Stimulated activated naive B cell treated with anti-CD40 and anti-IgM and Interleukin-4, amounts not matched to agents 10 μg/mL and 1 μg/mL and 100 μg/mL, for 72 hours (primary cell): Measurements from ENCODE around the gene DDRGK1.
"Not testable (repeated sequence)": the region's sequence is repeated elsewhere in the genome, so short reads cannot be mapped to it uniquely, and the experiment has no call there.

Experiments used
- ATAC-seq, 2 donors: fragments of 150-1000 bp; cut with Tn5 transposase; replicated peaks; 2 replicates each; pipeline ENCODE4 v1.10.0; 2021; ENCODE audit warnings: moderate library complexity in 1 of 2
- DNase-seq: peaks from one replicate; pipeline ENCODE4 v3.0.0; 2021
- H3K27ac Mint-ChIP-seq: one replicate; pipeline ENCODE4 v1.8.0; 2022; ENCODE audit warnings: mild to moderate bottlenecking, mixed read lengths
- H3K27me3 Mint-ChIP-seq, 2 donors: one replicate each; pipeline ENCODE4 v1.8.0; 2022; ENCODE audit warnings: mixed read lengths in 2 of 2
- H3K36me3 Mint-ChIP-seq, 2 donors: one replicate each; pipeline ENCODE4 v1.8.0; 2022; ENCODE audit warnings: mixed read lengths in 2 of 2, mild to moderate bottlenecking in 1 of 2
- H3K4me1 Mint-ChIP-seq, 2 donors: one replicate each; pipeline ENCODE4 v1.8.0; 2022; ENCODE audit warnings: mixed read lengths in 2 of 2, mild to moderate bottlenecking in 1 of 2
- H3K4me3 Mint-ChIP-seq, 2 donors: one replicate each; pipeline ENCODE4 v1.8.0; 2022; ENCODE audit warnings: mild to moderate bottlenecking in 2 of 2, mixed read lengths in 2 of 2, moderate library complexity in 1 of 2
- H3K9me3 Mint-ChIP-seq, 2 donors: one replicate each; pipeline ENCODE4 v1.8.0; 2022; ENCODE audit warnings: mixed read lengths in 2 of 2, mild to moderate bottlenecking in 1 of 2

DDRGK1 gene

DNA sequence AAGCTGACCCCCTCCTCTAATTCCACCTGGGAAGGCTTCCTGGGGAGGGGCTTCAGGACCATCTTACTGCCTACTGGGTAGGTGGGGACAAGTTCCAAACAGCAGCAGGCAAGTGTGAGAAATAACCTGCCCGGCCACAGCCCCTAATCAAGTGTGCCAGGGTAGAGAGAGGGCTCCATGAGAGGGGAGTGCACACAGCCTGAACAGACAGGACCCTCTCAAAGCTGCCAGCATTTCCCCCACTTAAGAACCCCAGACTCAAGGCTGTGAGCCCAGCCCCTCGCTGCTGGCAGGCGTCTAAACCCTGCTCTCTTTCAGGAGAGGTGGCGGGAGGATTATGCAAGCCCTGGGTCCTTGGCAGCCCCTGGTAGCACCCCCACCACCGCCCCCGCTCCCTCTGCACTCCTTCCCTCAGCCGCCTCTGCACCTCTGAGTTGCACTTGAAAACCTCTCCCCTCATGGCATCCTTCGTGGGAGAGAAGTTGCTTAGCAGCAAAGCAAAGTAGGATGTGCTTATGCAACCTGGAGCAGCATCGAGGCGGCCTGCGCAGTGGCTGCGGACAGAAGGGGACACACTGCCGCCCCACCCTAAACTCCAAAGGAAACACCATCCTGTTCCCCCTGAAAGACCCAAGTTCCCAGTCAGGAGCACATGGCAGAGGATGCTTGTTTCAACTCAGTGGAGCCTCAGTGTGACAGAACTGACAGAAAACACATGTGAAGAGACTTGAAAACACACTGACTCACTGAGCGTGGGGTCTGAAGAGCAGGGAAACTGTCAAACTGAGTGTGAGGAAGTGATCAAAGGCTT is 10.5 kb downstream of the DDRGK1 start:
- no peak for DNase-seq
- H3K36me3 Mint-ChIP-seq = peaks cover 62% of the 10 kb centered on the region in 2 donors
- H3K4me1 Mint-ChIP-seq = peaks cover 0 to 11% of the 10 kb centered on the region in 2 donors
- H3K9me3 Mint-ChIP-seq = no peaks in the 10 kb centered on the region
- no peak overlapping the region for H3K27ac Mint-ChIP-seq
- ATAC-seq = no peak
- H3K4me3 Mint-ChIP-seq = no peak overlapping the region
- H3K27me3 Mint-ChIP-seq = no peaks in the 10 kb centered on the region

DNA sequence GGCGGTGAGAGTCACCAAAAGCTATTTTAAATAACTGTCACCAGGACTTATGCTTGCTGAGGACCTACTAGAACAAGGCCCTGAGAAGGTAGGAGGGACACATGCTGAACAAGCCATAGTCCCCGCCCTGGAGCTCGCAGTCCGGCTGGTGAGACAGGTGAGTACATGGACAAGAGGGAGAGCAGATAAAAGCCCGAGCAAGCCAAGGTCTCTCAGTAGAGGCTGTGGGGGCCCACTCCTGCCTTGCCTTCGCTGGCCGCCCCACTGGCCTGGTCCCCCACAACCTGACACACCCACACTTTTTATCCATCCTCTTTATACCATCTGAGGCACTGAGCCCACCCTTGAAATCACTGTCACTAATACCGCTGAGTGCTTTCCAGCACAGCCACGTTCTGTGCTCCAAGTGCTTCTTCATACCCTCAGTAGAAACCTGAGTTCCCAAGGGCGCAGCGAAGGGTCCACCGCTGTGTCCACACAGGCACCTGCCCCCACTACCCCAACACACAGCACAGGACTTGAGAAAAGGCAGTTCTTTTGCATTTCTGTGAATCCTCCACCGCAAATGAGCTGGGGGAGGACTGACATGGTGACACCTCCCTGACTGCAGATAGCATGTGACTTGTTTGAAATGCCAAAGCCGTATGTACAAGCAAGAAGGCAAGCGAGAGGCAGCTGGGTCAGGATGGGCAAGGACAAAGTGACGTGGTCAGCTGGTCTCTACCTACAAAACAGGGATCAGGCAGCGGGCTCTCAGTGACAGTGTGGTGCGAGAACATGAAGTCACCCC is 12.1 kb downstream of the DDRGK1 start:
- ATAC-seq = no peak
- no peak for DNase-seq
- Mint-ChIP-seq H3K36me3 (peaks cover 53 to 62% of the 10 kb centered on the region in 2 donors), H3K27me3 (no peaks in the 10 kb centered on the region), H3K4me1 (peaks cover 0 to 11% of the 10 kb centered on the region in 2 donors), H3K4me3 (no peak overlapping the region), H3K27ac (no peak overlapping the region), H3K9me3 (no peaks in the 10 kb centered on the region)

DNA sequence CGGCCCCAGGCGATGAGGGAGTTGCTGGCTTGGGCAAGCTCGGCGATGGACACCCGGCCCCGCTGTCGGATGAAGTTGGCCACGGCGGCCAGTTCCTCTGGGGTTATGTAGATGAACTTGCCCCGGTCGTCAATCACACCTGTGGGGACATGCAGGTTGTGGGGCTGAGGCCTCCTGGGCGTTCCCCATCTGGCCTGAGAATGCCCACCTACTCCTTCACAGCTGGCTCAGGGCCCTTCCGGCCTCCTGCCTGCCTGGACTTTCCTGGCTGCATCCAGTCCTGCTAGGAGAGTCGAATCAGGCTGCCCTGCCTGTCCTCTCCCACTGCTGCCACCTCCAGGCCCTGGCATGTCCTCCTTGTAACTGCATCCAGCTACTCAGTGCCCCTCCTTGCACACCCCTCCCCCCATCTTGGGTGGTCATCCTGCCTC is 13.8 kb downstream of the DDRGK1 start:
- H3K27ac Mint-ChIP-seq = peak overlapping the region; percentile 60
- H3K9me3 Mint-ChIP-seq = no peaks in the 10 kb centered on the region
- ATAC-seq (no peak), DNase-seq (no peak)
- peaks cover 0 to 9% of the 10 kb centered on the region in 2 donors for H3K4me1 Mint-ChIP-seq
- no peaks in the 10 kb centered on the region for H3K27me3 Mint-ChIP-seq
- H3K36me3 Mint-ChIP-seq = peaks cover 50 to 51% of the 10 kb centered on the region in 2 donors
- H3K4me3 Mint-ChIP-seq = no peak overlapping the region

DNA sequence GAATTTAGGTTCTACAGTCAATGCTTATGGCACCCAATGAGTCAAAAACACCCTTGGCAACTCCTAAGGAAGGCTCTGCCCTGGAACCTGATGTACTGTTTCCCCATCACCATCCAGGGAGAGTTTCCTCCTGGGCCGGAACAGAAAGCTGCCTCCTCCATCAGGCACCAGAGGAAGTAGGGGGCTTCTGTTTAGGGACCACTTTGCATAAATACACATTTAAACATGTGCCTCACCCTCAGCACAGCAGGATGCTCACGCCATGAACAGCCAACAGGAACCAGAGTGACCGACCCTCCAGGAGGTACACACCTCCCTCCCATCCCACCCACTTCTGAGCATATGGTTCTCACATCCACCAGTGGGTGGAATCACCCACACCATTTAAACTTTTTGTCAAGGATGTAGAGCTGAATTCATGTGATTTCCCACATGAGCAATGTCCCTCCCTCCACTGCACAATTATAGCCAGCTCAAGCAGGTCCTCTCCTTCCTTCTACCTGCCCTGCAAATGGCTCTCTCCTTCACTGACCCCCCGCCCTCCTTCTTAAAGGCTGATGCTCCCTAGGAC is 14.8 kb downstream of the DDRGK1 start:
- no peak overlapping the region for H3K4me3 Mint-ChIP-seq
- H3K9me3 Mint-ChIP-seq = no peaks in the 10 kb centered on the region
- H3K4me1 Mint-ChIP-seq = peaks cover 0 to 6% of the 10 kb centered on the region in 2 donors
- no peaks in the 10 kb centered on the region for H3K27me3 Mint-ChIP-seq
- H3K27ac Mint-ChIP-seq = peak overlapping the region; percentile 56
- DNase-seq (no peak), ATAC-seq (no peak)
- peaks cover 44 to 45% of the 10 kb centered on the region in 2 donors for H3K36me3 Mint-ChIP-seq

DNA sequence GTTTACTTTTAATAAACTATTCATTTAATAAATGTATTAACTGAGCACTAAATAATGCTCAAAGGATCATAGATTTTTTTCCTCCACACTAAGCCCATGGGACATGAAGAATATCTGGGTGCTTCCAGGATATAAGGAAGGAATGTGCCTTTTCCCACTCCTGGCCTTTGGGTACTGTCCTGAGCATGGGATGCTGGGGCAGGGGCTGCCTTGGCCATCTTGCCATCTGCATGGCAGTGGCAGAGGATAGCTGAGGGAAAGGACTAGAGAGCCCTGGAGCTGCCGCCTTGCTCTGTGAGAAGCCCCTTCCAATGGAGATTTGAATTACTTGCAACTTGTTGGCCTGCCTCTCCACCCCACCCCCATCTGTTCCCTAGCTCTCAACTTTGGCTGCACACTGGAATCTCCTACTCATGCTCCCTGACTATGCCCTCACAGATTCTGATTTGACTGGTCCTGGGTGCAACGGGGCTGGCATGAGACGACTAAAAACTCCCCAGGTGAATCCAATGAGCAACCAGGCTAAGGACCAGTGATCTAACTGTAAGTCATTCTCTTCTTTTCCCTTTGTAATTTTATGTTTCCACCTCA is 15.6 kb downstream of the DDRGK1 start:
- peak in 1 of 2 donors; percentile 25 for ATAC-seq
- no peaks in the 10 kb centered on the region for H3K9me3 Mint-ChIP-seq
- no peak overlapping the region for H3K27ac Mint-ChIP-seq

DNA sequence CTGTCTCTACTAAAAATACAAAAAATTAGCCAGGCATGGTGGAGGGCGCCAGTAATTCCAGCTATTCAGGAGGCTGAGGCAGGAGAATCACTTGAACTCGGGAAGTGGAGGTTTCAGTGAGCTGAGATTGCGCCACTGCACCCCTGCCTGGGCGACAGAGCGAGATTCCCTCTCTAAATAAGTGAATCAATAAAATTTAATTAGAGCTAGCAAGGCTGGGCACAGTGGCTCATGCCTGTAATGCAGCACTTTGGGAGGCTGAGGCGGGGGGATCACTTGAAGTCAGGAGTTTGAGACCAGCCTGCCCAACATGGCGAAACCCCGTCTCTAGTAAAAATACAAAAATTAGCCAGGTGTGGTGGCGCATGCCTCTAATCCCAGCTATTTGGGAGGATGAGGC is 16.6 kb downstream of the DDRGK1 start:
- ATAC-seq, H3K4me1 Mint-ChIP-seq, H3K4me3 Mint-ChIP-seq, DNase-seq, H3K27me3 Mint-ChIP-seq, H3K27ac Mint-ChIP-seq, H3K9me3 Mint-ChIP-seq: not testable (repeated sequence)
- H3K36me3 Mint-ChIP-seq = peaks cover 39 to 44% of the 10 kb centered on the region in 2 donors

More for the DNA sequence above, 15.6 kb downstream of the DDRGK1 start:
- peaks cover 0 to 6% of the 10 kb centered on the region in 2 donors for H3K4me1 Mint-ChIP-seq
- no peak for DNase-seq
- no peak overlapping the region for H3K4me3 Mint-ChIP-seq
- no peaks in the 10 kb centered on the region for H3K27me3 Mint-ChIP-seq
- peaks cover 41 to 46% of the 10 kb centered on the region in 2 donors for H3K36me3 Mint-ChIP-seq

DNA sequence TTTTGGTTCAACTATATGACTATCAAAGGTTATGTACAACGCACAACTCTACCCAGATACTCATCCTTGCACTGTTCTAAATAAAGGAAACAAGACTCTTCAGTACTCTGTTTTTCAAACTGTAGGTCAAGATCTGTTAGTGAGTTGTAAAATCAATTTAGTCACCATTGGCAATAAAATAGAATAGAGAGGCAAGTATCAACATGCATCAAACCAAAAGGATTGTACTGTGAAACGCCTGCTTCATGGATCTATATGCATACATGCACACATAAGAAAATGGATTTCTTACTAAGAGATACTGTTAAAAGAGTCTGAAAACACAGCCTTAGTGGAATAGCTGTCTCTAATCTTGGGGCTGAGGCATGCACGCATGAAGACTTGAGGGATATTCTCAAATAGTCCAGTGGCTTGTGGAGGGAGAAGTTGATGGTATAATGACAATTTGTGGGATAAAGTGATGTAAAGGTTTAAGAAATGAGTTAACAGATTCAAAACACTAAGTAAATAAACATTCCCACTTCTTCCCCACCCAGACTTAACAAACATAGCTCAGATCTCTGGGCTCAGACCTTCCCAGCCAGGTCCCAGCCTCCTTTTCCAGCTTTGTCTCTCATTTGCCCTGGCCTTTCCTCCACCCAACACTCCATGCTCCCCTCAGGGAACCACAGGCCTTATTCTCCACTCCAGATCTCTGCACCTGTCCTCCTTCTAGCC is 20.4 kb downstream of the DDRGK1 start:
- no peak overlapping the region for H3K4me3 Mint-ChIP-seq
- H3K27me3 Mint-ChIP-seq = no peaks in the 10 kb centered on the region
- H3K4me1 Mint-ChIP-seq = no peaks in the 10 kb centered on the region

DNA sequence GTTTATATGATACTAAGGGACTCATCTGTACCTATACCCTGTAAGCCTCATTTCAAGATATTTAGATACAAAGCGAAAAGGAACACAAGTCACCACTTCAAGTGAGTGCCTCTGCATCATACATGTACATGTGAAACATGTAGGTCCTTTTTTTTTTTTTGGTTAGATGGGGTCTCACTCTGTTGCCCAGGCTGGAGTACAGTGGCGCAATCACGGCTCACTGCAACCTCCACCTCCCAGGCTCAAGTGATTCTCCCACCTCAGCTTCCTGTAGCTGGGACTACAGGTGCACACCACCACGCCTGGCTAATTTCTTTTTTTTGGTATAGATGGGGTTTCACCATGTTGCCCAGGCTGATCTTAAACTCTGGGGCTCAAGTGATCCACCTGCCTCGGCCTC is 22.1 kb downstream of the DDRGK1 start:
- H3K27ac Mint-ChIP-seq, H3K9me3 Mint-ChIP-seq, H3K27me3 Mint-ChIP-seq, ATAC-seq, H3K4me1 Mint-ChIP-seq, DNase-seq: not testable (repeated sequence)
- H3K4me3 Mint-ChIP-seq = peak overlapping the region in 1 of 2 donors; percentile 41
- peaks cover 9 to 13% of the 10 kb centered on the region in 2 donors for H3K36me3 Mint-ChIP-seq

More for the DNA sequence above, 20.4 kb downstream of the DDRGK1 start:
- ATAC-seq (no peak), DNase-seq (no peak)
- H3K36me3 Mint-ChIP-seq = peaks cover 11 to 15% of the 10 kb centered on the region in 2 donors
- H3K9me3 Mint-ChIP-seq = no peaks in the 10 kb centered on the region
- no peak overlapping the region for H3K27ac Mint-ChIP-seq

DNA sequence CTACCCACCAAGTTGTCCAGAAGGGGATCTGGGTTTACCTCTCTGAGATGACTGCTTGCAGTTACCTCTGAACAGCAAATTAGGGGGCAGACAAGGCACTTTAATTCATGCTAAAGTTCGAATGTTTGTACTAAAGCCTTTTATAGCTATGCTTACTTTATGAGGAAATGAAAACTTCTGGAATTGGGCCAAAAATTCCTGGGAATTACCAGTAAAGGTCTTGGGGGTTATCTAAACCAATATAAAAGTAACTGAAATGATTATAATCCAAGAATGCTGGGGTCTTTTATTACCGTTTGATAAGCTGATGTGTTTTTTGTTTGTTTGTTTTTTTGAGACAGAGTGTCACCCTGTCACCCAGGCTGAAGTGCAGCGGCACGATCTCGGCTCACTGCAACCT is 23.2 kb downstream of the DDRGK1 start:
- DNase-seq = no peak
- no peak overlapping the region for H3K4me3 Mint-ChIP-seq
- H3K36me3 Mint-ChIP-seq = peaks cover 8 to 9% of the 10 kb centered on the region in 2 donors

DNA sequence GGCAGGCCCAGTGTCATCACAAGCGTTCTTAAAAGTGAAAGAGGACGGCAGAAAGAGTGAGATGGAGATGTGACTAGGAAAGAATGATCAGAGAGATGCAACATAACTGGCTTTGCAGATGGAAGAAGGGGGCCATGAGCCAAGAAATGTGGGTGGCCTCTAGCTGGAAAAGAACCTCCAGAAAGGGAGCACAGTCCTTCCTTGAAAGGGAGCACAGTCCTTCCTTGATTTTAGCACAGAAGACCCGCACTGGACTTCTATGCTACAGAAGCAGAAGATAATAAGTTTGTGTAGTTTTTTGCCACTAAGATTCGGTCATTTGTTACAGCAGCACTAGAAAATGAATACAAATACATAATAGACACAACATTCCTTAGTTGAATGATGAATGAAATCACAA is 24.2 kb downstream of the DDRGK1 start:
- Mint-ChIP-seq H3K36me3 (peaks cover 9 to 11% of the 10 kb centered on the region in 2 donors), H3K4me3 (no peak overlapping the region), H3K4me1 (peaks cover 0 to 2% of the 10 kb centered on the region in 2 donors), H3K9me3 (no peaks in the 10 kb centered on the region), H3K27ac (no peak overlapping the region), H3K27me3 (peaks cover 3 to 4% of the 10 kb centered on the region in 2 donors)
- ATAC-seq (no peak), DNase-seq (no peak)

More for the DNA sequence above, 23.2 kb downstream of the DDRGK1 start:
- H3K27me3 Mint-ChIP-seq = no peaks in the 10 kb centered on the region
- H3K4me1 Mint-ChIP-seq = peaks cover 0 to 2% of the 10 kb centered on the region in 2 donors
- no peaks in the 10 kb centered on the region for H3K9me3 Mint-ChIP-seq
- ATAC-seq = no peak
- H3K27ac Mint-ChIP-seq = no peak overlapping the region

DNA sequence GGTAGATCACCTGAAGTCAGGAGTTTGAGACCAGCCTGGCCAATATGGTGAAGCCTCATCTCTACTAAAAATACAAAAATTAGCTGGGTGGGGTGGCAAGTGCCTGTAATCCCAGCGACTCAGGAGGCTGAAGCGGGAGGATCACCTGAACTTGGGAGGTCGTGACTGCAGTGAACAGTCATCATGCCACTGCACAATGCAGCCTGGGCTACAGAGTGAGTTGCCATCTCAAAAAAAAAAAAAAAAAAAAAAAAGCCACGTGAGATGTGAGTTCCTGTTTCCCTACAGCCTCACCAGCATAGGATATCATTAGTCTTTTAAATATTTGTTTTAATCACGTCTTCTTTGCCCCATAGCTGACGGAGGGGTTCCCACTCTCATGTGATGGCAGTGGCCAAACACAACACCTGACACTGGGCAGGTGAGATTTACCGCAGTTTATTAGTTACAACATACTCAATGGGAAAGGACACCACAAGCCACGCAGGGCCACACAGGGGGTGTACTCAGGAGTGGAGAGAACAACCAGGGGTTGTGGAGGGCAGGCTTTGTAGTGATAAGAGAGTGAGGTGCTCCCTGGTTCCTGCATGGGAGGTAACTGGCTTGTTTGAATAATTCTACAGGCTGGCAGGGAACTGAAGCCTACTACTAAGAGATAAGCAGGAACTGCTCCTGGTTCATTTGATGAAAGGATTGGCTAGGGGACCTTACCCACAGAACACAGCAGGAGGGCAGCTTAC is 26.6 kb downstream of the DDRGK1 start:
- Mint-ChIP-seq H3K9me3 (no peaks in the 10 kb centered on the region), H3K27ac (no peak overlapping the region), H3K4me3 (no peak overlapping the region), H3K4me1 (peaks cover 6 to 15% of the 10 kb centered on the region in 2 donors), H3K27me3 (peaks cover 19% of the 10 kb centered on the region in 2 donors), H3K36me3 (peaks cover 5 to 12% of the 10 kb centered on the region in 2 donors)
- DNase-seq (no peak), ATAC-seq (no peak)

DNA sequence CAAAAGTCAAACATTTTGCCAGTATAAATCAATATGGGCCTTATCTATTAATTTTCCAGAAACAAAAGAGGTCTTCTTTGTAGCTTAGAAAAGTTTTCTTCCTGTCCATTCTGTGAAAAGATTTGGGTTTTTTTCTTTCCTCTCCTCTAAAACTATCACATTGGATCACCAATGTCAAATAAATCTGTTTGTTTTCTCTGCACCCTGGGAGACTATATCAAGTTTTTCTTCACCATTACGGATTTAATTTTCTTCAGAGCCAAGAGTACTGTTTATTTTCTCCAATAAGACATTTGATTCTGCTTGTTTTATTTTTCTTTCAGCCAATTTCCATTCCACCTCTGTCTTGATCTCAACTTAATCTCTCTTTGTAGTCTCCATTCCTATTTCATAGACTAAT is 29.2 kb downstream of the DDRGK1 start:
- no peak for DNase-seq
- H3K4me3 Mint-ChIP-seq = no peak overlapping the region
- no peaks in the 10 kb centered on the region for H3K9me3 Mint-ChIP-seq
- H3K27ac Mint-ChIP-seq = no peak overlapping the region
- H3K27me3 Mint-ChIP-seq = peaks cover 31 to 35% of the 10 kb centered on the region in 2 donors
- peaks cover 9 to 23% of the 10 kb centered on the region in 2 donors for H3K4me1 Mint-ChIP-seq
- H3K36me3 Mint-ChIP-seq = peaks cover 4 to 11% of the 10 kb centered on the region in 2 donors
- no peak for ATAC-seq
